KBM-7 (cell line): ENCODE measurements around the gene CCDC183.

Source experiments
- DNase-seq: peaks from one replicate; pipeline ENCODE4 v3.0.0-alpha.2; 2015
- in situ Hi-C: fragments of 300-500 bp; cut with MboI; formaldehyde crosslinking; loops from 2 replicates; pipeline ENCODE4 v1.14.3; 2020; ENCODE audit warnings: low sequenced_read_pairs, low pct_unique_long_range_greater_than_20kb, mixed read lengths

CCDC183 gene

DNA sequence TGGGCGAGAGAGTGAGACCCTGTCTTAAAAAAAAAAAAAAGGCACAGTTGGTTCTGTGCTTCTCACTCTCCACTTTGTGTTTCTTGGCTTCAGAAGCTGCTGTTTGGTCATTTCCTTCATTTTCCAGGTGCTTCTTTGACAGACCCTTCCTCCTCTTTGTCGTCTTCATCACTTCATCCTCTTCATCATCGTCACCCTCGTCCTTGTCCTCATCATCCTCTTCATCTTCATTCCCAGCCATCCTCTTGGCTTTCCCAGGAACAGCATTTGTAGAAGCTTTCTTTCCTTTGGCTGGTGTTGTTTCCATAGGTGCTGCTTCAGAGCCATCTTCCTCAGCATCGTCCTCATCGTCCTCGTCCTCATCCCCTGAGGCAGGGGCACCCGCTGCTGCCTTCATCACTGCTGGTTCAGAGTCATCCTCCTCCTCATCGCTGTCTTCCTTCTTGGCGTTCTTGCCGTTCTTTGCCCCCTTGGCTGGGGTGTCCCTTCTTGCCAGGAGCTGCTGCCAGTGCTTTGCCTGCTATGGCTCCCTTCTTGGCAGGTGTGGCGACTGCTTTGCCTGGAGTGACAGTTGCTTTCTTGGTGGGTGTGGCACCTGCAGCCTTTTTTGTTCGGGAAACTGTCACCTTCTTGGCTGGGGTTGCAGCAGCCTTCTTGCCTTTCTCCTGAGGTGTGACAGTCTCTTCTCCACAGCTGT, 18.7 kb downstream of the CCDC183 start:
- no peak for DNase-seq

DNA sequence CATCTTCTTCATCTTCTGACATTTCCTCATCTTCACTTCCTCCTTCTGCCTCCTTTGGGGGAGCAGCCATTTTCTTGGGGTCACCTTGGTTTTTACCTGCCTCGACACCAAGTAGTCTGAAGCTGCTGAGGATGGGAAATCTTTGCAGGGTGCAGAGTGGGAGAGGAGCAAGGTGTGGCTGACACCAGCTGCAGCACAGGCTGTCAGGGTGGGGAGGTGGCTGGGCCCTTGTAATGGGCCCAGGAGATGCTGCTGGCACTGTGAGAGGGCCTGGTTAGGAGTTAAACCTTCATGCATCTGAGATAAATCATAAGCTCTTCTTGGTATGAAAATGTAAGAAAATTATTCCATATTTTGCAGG, 19.3 kb downstream of the CCDC183 start:
- in situ Hi-C loops, result no loop called here
- no peak for DNase-seq

More for the DNA sequence above, 18.7 kb downstream of the CCDC183 start:
- in situ Hi-C loops, result no loop called here

DNA sequence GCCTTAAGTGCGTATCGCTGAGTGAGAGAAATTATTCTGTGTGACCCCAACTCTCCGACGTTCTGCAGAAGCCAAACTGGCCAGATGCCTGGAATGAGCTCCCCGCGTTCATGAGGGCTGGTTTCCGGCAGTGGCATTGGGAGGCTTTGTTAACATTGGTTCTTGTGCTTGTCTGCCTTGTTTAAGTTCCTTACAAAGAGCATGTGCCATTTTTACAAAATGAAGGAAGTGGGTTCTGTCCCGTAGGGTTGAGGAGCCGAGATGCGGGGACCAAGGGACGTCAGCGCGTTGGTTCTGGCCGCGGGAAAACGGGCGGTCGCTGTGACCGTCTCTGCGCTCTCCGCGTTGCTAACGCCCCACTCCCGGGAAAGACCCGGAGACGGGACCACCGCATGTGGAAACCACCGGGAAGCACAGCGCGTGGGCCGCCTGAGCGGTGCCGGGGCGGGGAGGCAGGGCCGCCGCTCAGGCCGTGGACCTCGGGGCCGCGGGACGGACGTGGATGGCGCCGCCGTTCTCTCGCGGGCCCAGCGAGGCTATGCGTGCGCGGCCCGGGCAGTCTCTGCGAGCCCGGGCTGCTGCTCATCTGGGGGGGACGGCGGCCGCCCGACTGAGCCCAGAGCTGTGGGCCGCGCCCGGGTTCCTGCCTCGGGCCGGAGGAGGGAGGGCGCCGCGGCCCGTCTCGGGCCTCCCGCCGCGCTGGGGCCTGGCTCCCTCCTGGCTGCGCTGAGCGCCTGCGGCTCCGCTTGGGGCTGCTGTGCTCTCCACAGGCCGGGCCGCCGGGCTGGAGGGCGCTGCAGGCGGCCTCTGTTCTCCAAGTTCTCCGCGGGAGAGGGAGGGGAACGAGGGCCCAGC, 25.1 kb downstream of the CCDC183 start:
- in situ Hi-C loops, result no loop called here
- DNase-seq, result no peak

DNA sequence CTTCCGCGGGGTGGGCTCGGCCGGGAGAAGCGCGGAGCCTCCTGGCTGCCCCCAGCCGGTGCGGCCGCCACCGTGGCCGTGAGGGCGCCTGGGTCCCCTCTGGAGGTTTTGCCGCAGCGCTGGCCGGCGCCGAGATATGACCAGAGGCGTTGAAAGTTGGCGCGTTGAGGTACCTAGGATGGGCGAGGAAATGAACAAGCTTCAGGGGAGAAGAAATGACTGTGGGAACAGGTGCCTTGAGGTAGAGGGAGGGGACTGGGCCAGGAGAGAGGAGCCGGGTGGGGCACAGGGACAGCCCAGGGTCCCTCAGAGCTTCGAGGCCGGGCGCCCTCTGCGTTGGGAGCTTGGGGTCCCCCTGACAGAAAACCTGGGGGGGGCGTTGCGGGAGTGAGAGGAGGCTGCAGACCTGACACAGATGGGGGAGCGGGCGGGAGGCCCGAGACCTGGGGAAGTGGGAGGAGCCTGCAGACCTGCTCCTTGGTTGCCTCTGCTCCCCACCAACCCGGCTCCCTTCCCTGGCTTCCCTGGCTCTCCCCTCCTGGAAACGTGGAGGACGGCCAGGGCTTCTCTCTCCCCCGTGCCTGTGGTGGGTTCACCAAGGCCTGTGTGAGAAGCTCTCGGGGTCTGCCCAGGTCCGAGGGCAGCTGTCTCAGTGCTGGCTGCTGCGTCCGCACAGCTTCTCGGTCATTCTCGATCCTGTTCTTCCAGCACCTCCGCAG, 25.8 kb downstream of the CCDC183 start:
- DNase-seq, result no peak
- in situ Hi-C loops, result no loop called here

DNA sequence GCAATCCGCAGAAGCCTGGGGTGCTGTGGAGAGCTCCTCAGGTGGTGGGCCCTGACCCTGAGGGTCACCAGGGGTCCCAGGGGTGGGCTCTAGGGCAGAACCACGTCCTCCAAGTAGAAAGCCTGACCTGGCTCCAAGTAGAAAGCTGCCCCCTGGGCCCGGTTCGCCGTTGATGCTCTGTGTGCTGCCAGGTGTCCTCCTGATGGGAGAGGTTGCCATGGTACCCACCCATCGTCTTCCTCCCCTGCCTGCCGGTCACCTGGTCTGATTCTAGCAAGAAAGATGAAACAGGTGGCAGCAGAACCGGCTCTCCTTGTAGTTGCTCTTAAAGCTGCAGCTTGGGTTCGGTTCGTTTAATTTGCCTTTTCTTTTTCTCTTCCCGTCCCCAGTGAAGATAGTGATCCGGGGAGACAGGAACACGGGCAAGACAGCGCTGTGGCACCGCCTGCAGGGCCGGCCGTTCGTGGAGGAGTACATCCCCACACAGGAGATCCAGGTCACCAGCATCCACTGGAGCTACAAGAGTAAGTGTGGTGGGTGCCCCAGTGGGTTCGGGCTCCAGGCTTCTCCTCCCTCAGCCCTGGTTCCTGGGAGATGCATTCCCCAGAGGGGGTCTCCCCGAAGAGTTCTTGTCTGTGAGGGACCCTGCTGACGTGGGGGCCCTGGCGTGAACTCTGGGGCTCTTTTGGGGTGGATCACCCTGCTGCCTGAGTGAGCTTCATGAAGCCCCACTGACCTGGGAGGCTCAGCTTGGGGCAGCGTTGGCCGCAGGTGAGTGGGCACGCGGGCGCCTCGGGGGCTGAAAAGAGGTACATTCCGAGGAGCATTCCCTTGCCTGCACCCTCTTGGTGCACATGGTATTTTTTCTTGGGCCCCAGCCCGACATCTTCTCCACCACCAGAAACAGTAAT, 27.3 kb downstream of the CCDC183 start:
- in situ Hi-C loops, result no loop called here
- no peak for DNase-seq

DNA sequence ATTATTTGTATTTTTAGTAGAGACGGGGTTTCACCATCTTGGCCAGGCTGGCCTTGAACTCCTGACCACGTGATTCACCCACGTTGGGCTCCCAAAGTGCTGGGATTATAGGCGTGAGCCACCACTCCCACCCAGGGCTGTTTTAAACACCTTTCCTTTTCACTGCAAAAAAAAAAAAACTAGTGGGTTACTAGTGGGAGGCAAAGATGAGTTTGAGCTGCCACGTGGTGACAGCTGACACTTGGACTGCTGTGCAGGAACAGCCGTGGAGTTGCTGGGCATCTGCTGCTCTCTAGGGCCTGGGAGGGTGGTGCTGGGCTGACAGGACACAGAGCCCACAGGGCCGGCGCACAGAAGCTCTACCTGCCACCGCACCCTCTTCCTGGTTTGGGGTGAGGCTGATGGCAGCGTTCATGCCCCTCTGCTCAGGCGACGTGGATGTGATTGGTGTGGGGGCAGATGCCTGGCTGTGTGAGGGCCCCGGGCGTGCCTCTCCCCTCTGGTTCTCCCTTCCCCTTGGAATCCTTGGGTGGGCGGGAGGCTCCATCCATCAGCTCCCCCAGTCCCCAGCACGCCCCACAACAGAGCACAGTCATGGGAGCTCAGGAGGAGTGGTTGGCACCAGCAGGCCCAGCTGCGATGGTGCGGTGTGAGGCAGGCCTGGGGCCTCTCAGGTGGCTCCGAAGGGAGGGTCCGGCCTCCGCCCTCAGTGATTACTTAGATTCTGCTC, 28.5 kb downstream of the CCDC183 start:
- in situ Hi-C loops, result no loop called here

DNA sequence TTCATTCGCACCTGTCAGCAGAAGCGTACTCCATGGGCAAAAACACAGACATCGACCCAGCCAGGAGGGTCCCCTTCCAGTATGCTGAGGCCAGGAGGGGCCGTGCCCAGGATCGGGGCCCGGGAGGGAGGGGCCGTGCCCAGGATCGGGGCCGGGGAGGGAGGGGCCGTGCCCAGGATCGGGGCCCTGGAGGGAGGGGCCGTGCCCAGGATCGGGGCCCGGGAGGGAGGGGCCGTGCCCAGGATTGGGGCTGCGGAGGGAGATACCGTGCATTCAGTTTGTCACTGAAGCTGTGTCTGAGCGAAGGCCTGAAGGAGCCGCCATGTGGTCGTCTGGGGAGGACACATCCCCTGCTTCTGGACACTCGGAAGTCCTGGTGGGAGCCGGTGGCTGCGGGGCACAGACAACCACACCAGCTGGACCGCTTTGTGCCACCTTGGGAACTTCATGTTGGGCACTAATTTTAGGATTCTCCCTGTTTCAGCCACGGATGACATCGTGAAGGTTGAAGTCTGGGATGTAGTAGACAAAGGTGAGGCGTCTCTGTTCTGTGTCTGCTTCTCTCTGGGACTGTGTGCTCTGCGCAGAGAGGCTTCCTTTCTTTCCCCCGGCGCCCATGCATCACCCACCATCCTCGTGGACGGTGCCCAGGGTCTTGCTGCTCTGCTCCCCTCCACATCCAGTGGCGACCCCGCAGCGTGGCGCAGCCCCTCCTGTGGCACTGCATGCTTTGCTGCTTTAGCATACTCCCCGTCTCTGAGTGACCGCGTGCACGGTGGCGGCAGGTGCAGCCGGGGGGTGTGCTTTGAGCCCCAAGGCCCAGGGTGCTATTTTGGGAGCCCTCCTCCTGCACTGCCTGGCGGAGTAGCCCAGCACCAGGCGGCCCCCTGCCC, 29.4 kb downstream of the CCDC183 start:
- in situ Hi-C loops, result no loop called here
- DNase-seq, result no peak

More for the DNA sequence above, 28.5 kb downstream of the CCDC183 start:
- no peak for DNase-seq

DNA sequence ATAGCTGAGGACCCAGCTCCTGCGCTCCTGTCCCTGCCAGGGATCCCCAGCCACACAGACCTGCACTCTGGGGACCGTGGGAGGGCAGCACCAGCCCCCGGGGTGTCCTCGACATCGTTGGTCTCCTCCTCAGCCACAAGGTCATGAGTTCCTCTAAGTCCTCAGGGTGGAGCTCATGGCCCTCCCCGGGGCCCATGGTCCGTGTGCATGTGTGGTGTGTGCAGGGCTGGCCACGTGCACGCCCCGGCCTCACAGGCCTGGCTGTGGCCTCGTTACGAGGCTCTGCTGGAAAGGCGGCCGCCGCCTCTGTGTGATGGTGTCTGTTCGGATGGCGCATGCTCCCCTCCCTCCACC, 30.0 kb downstream of the CCDC183 start:
- in situ Hi-C loops, result no loop called here
- DNase-seq, result no peak

DNA sequence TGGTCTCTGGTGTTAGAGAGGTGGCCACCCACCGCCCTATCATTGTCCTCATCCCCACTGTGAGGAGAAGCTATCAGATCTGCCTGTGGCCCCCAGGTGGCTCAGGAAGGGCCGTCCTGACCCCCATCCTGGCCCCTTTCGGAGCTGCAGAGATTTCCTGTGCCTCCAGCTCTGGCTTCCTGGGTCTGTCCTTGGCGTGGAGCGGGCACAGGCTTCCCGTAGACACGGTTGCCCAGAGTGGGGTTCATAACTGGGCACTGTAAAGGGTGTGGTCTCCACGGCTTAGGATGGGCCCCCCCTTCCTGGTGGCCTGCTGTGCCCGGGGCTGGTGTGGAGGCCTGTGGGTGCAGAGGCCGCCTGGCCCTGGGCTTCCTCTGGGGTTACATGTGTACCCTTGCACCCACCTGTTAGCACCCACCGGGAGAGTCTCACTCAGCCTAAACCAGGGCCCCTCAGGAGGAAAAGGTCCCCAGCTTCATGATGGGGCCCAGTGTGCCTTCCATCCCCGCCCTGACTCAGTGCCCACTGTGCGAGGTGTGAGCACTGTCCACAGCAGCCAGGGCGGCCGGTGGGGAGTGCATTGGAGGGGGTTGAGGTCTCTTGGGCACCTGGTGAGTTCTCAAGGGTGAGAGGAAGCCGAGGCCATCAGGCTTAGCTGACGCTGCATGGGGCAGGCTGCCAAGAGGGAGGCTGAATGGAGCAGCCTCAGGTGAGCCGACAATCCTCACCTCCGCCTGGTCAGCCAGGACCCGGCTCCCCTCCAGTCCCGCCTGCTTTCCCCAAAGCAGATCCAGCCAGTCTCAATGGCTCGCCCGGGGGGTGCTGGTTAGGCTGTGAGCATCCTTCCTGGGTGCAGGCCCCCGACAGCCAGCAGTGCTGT, 30.8 kb downstream of the CCDC183 start:
- in situ Hi-C loops, result no loop called here
- DNase-seq, result no peak

DNA sequence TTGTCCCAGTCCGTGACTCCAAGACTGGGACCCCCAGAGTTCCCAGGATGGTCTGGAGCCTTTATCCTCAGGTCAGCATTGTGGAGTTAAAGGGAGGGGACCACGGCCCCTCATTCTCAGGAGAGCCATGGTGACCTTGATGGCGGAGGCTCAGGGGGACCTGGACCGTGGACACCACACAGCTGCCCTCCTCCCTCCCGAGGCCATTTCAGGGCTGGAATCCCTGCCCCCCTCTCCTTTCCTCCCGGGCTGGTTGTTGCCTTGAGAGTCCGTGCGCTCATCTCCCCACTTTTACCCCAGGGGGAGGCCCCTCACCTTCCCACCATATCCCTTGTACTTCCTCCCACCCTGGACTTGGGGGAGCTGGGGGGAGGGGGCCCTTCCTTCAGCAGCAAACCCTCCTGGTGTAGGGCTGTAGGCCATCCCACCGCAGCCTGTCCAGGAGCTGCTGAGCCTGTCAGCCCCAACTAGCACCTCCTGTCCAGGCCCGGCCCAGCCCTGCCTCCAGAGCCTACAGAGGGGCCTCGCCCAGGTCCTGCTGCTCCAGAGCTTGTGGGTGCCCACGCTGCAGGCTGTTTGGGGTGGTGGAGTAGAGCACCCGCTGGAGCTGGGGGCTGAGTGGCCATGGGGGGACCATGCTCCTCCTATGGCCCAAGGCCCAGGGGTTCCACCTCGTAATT, 31.8 kb downstream of the CCDC183 start:
- in situ Hi-C loops, result no loop called here
- DNase-seq, result no peak

DNA sequence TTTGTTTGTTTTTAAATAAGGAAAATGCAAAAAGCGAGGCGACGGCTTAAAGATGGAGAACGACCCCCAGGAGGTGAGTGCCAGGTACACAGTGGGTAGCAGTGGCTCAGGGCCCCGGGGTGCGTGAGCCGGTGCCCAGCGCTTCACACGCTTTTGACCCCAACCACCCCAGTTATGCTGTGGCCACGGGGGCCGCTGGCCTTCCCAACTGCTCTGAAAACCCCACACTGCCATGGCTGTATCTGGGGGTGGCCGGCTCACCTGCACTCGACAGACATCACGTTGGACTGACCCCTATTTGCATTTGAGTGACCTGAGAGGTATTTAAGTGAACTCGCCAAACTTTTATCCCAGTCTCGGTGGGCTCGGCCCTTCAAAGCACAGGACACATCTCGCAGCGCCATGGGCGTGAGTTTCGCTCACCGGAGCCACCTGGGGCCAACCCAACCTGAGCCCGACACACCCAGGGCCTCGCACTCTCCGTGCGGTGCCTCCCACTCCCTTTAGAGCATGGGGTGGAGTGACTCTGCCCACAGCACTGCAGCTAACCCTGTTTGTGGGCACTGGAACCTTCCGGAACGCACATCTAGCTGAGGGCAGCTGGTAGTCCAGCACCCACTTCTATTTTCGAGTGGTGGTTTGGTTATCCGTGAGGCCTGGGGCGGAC, 32.5 kb downstream of the CCDC183 start:
- no peak for DNase-seq
- in situ Hi-C loops, result no loop called here

DNA sequence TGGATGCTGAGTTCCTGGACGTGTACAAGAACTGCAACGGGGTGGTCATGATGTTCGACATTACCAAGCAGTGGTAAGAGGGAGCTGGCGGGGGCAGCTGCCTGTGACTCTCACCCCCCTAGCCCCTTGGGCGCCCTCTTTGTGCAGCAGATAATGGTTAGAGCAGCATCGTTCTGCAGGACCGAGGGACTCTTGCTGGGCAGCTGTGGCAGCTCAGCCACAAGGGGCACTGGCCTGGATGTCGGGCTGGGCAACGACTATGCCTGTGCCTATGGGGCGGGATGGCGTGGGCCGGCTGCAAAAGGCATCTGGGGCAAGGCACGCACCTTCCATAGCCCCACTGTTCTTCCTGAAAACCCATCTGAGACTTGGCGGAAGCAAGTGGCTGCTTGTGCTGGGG, 33.3 kb downstream of the CCDC183 start:
- DNase-seq, result no peak
- in situ Hi-C loops, result no loop called here

DNA sequence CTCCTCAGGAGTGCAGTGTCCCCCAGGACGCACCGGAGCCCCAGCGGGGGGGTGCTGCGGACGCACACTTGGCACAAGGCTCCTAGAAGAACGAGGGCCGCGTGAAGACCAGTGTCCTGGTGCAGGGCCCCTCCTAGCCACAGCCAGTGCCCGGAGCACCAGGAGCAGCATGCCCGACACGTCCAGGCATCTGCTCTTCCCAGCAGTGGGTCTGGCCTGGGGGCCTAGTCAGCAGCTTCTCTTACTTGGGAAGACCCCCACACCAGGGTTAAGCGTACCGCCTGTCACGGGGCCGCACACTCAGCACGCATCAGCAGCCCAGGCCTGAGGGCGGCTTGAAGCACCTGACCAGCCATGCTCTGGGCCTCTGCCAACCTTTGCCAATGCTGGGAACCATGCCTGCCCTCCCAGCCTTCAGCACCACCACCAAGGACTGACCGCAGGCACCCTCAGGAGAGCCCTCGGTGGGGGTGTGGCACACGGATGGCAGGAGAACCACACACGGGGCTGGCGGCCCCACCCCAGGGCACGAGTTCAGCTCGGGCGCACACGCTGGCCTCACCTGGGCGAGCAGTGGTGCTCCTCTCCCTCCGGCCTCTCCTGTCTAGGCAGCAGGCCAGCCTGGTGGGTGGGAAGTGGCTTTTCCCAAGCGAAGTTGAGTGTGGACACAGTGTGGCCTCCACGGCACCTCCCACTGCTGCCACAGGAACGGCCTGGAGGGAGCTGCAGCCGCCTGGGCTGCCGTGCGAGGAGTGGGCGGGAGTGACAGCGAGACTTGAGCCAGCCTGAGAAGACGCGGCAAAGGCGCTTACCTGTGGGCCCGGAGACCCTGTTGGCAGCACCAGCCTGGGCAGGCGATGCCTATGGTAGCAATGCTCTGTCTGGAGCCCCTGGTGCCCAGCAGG, 34.1 kb downstream of the CCDC183 start:
- DNase-seq, result no peak

DNA sequence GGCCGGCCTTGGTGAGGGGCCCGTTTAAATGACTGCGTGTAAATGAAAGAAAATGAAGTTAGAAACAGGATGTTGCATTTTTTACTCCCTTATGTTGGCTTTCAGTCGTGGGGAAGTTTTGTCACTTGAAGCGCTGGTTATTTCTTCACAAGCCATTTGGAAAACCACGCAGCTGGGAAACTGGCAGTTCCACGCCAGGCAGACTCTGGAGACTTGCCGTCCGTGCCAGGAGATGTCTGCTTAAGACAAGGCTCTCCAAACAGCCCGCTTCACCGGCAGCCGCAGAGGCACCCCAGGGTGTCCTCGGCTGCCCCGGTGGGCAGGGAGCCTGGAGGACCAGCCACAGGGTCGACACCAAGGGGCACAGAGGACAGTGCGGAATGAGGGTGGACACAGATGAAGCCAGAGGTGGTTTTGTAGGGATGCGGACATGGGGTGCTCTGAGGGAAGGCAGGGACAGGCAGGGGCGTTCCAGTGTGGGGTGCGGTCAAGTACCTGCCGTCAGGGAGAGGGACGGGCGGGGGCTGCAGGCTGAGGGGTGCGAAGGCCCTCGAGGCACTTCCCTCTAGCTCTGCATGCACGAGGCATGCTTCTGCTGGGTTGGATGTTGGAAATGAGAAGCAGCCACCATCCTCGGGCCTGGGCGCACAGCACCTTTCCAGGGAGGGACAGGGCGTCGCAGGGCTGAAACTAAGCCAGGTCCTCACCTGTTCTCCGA, 35.0 kb downstream of the CCDC183 start:
- in situ Hi-C loops, result no loop called here
- DNase-seq, result no peak

More for the DNA sequence above, 34.1 kb downstream of the CCDC183 start:
- in situ Hi-C loops, result no loop called here
